ENCODE results near the gene PDXP. TPM values are rescaled to one million over a fixed set of nuclear protein-coding genes. Genes with fewer than 3 reads are reported as not detected.
"Not testable (repeated sequence)": the region's sequence is repeated elsewhere in the genome, so short reads cannot be mapped to it uniquely, and the experiment has no call there.

Gene PDXP, protein sequence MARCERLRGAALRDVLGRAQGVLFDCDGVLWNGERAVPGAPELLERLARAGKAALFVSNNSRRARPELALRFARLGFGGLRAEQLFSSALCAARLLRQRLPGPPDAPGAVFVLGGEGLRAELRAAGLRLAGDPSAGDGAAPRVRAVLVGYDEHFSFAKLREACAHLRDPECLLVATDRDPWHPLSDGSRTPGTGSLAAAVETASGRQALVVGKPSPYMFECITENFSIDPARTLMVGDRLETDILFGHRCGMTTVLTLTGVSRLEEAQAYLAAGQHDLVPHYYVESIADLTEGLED
- total RNA-seq (2014; rRNA removed): 38.7 and 45.1 TPM in 2 replicates
- polyA plus RNA-seq (2012): 20.9 TPM

DNA sequence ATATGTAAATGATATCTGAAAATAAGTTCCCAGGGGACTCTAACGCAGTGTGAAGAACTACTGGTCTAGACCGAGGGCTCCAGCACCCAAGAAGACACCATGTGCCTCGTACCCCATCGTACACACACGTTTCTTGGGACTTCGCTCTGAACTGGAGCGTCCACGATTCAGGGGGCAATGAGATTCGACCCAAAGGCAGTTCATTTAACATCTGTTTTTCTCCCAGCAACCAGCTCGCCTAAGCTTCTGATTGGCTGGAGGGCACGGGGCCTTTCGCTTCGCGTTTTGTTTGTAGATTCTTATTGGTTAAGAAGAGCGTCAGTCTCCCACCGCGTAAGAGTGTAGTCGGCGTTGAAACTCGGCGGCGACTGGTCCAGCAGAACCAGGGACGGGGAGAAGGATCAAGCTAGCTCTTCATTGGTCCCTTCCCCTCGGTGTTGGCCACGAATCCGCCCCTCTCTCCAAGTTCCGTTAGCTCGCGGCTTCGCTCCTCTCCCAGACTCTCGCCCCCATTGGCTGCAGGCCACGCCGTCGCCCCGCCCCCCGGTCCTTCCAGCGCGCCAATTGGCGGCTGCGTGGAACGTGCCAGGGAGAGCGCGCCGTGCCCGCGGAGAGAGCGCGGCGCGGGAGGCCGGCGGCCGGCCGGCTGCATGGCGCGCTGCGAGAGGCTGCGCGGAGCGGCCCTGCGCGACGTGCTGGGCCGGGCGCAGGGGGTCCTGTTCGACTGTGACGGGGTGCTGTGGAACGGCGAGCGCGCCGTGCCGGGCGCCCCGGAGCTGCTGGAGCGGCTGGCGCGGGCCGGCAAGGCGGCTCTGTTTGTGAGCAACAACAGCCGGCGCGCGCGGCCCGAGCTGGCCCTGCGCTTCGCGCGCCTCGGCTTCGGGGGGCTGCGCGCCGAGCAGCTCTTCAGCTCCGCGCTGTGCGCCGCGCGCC lies at the start of gene PDXP:
PDXP (plus strand) TSS at position 591 of the 933 bp plus-strand sequence; CDS start at position 651, 60 bp downstream.
- DNase-seq (ENCODE audit: low read depth): peak; percentile 100

DNA sequence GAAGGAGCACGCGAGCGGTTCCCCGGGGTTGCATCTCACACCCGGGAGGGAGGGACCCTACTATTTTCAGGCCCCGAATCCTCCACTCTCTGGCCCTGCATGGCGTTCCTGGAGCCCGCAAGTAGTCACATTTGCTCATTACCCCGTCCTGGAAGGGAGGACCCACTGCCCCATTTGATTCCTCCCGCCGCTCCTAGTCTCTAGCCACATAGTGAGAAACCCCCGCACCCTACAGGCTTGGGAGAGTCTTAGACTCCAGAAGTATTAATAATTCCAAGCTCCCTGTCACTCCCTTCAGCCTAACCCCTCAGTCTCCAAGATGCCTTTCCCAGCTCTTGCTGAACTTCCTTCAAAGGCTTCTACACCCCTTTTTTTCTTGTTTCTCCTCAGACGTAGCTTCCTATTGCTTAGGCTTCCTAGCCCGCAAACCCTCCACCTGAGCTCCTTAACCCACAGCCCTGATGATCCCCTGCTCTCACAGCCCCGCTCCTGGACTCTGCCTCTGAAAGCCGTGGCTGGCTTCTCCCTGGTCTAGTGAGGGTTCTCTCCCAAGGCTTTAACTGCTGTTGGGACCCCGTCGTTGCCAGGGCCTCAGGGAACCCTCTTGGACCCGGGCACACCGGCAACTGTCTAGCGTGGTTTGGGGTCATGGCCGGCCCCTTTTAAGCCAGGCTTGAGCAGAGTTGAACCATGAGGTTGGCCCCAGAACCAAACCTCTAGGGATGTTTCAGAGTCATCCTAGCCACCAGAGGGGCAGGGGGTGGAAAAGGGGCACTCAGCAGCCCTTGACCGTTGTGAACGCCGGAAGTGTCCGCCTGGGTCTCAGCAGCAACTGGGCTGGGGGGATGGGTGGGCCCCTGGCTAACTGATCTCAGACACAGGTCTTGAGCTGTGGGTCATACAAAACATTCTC lies 49.0 kb upstream of the PDXP start:
- peak; percentile 30 for DNase-seq (ENCODE audit: low read depth)

DNA sequence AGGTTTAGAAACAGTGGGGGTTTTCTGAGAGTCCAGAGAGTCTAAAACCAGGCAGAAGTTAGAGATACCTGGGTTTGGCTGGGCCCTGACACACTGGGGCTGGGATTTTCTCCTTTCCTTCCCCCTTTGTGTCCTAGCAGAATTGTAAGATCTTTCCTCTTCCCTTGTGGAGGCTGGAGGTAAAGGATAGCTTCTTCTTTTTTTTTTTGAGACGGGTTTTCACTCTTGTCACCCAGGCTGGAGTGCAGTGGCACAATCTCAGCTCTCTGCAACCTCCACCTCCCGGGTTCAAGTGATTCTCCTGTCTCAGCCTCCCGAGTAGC lies 48.4 kb upstream of the PDXP start:
- DNase-seq (ENCODE audit: low read depth): not testable (repeated sequence)

DNA sequence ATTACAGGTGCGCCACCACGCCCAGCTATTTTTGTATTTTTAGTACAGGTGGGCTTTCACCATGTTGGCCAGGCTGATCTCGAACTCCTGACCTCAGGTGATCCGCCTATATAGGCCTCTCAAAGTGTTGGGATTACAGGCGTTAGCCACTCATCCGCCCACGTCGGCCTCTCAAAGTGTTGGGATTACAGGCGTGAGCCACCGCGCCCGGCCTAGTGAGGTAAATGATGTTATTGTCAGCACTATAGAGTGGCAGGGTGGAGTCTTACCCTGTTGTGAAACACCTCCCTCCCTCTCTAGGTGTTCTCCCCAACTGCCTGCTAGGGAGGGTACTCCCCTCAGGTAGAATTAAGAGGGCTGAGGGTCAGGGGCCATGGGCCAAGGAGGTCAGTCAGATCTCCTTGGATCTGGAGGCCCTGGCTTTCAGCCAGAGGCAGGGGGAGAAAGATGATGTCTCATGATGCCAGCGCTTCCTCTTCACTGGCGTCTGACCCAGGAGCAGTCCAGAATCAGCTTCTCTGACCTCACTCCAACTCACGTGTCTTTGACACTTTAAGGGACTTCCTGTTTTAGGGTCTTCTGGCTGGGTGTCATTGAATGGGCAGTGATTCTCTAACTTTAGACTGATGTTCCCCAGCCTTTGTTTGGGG lies 47.9 kb upstream of the PDXP start:
- no peak for DNase-seq (ENCODE audit: low read depth)

DNA sequence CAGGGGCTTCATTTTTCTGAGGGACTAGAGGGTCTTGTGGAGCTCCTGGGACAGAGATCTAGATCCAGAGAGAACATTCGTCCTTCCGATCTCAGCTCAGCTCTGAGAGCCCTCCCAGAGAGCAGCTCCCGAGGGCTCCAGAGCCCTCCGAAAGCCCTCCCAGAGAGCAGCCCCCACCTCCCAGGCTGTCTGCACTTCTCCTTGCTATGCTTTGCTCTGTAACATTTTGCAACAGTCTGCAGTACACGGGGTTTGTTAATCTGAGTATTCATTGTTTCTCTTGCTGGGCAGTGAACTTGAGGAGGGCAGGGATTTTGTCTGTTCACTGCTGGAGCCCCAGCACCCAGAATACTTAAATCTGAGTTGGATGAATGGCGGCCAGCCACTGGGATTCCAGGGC lies 47.3 kb upstream of the PDXP start:
- DNase-seq (ENCODE audit: low read depth): no peak

DNA sequence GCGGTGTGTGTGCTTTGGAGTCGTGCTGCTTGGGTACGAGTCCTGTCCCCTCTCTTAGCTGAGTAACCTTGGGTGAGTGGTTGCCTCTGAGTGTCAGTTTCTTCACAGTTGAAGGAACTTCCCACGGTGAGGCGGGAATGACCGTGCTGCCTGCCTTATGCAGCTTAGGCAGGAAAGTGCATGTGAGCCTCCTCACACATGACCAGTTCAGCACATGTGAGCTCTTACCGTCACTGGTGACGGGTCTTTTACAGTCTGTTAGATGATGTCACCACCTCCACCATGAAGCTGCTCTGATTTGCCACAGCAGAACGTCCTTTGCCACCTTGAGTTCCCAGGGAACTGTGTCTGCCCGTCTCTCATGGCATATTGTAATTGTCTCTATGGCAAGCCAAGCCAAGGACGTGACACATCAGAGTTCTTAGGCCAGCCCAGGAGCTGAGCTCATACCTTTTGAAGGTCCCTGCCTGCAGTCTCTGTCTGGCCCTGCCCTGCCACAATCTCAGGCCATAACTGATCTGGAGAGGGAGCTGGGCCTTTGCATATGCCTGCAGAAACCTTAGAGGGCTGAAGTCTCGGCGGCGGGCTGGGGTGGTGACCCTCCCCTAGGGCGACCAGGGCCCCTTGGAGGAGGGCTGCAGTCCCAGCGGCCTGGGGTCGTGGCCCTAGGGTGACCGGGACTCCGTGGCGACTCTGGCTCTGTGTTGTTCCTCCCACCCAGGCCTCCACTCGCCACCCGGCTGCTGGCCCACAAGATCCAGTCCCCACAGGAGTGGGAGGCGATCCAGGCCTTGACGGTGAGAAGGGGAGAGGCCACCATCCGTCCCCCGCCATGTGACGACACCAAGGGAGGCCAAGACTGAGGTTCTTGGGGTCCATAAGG lies 42.1 kb upstream of the PDXP start:
- DNase-seq (ENCODE audit: low read depth): no peak

DNA sequence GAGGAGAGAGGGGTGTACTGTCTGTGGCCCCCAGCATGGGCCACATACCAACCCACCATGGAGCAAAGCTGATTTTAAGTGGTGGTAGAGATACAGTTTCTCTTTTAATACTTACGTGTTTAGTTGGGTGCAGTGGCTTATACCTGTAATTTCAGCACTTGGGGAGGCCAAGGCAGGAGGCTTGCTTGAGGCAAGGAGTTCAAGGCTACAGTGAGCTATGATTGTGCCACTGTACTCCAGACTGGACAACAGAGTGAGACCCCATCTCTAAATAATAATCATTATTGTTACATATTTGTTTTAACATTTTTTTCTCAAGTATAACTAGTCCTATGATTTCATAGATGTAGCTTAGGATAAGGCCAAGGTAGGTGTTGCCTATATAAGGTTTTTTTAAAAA lies 41.1 kb upstream of the PDXP start:
- DNase-seq (ENCODE audit: low read depth): no peak

DNA sequence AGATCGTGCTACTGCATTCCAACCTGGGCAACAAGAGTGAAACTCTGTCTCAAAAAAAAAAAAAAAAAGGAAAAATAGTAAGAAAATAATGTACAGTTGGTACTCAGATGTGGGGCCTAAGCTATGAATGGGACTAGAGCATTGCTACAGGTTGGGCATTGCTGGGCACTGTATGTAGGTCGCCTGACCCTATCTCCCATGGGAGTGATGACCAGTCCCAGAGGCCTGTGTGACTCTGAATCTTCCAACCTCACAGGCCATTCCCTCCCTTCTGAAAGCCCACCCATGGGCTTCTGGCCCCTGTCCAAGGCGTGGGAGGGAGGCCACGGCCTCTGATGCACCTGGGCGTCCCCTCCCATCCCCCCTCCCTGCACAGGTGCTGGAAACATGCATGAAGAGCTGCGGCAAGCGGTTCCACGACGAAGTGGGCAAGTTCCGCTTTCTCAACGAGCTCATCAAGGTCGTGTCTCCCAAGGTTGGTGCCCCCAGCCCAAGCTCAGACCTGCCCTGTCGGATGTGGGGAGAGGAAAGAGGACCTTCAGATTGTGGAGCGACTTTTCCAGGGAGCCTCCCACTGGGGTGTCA lies 40.4 kb upstream of the PDXP start:
- no peak for DNase-seq (ENCODE audit: low read depth)

DNA sequence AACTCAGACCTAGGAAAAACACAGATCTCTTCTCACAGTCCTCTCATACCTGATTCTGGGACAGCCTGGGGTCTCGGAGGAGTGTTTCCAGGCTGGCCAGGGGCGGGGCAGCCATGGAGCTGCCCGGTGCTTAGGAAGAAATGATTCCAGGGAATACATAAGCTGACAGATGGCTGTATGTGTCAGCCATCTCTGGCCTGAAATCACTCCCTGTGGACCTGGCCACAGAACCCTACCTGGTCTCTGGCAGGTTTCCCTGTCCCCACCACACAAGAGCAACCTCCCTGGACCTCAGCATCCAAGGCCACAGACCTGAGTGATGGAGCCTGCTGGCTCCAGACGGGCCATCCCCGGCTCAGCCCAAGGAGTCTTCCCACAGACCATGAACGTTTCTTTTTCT lies 39.8 kb upstream of the PDXP start:
- DNase-seq (ENCODE audit: low read depth): no peak

DNA sequence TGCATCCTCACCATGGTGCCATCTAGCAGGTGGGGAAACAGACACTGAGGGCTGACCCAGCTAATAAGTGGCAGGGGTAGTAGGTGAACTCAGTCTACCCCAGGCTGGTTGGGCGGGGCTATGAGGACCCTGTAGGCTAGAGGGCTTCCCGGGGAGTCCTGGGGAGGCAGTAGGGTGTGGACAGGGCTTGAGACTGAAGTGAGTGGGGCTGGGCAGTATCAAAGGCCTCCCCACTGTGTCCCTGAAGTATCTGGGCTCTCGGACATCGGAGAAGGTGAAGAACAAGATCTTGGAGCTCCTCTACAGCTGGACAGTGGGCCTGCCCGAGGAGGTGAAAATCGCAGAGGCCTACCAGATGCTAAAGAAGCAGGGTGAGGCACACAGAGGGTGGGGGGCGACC lies 38.5 kb upstream of the PDXP start:
- DNase-seq (ENCODE audit: low read depth): no peak

DNA sequence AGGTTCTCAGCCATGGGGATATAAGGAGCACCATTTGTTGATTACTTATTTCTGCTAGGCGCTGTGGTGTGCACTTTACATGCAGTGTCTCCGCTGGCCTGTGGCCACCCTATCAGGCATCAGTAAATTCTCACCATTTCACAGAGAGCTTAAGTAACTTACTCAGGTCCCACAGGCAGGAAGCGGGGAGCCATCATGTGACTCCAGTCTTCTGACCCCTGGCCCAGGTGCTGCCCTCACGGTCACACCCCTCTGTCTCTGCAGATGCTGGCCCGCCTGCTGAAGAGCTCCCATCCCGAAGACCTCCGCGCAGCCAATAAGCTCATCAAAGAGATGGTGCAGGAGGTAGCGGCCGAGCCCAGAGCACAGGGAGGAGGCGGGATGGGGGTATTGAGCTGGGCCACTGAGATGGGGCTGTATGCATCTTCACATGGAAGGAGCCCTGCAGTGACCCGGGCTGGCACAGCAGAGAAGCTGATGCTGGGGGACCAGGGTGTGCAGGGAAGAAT lies 37.1 kb upstream of the PDXP start:
- no peak for DNase-seq (ENCODE audit: low read depth)

DNA sequence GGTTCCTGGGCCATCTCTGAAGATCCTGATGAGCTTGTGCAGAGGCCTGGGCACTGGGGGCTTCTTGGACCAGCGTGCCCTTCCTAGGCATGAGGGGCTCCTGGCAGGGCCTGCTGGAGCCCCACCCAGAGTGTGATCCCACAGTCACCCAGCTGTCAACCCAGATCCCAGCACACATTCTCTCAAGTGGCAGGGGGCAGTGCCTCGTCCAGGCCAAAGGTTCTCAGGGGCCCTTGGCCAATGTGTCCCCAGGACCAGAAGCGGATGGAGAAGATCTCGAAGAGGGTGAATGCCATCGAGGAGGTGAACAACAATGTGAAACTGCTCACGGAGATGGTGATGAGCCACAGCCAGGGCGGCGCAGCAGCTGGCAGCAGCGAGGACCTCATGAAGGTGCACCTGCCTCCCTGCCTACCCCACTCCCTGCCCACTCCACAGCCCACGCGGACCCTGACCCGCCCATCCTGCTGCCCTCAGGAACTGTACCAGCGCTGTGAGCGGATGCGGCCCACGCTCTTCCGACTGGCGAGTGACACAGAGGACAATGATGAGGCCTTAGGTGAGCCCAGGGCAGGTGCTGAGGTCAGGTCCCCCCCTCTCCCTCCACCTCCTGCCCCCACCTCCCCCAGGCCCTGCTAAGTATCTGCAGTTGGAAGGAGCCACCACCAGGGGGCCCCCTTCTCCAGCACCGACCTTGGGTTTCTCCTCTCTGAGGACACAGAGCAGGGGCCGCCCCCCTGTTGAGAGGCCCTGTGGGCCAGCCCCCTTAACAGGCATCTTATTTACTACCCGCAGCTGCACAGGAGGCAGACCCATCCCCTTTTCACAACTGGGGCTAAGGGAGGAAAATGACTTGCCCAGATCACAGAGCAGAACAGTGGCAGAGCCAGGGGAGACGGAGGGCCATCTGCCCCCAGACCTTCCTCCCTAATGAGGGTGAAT lies 35.2 kb upstream of the PDXP start:
- DNase-seq (ENCODE audit: low read depth): peak; percentile 39

DNA sequence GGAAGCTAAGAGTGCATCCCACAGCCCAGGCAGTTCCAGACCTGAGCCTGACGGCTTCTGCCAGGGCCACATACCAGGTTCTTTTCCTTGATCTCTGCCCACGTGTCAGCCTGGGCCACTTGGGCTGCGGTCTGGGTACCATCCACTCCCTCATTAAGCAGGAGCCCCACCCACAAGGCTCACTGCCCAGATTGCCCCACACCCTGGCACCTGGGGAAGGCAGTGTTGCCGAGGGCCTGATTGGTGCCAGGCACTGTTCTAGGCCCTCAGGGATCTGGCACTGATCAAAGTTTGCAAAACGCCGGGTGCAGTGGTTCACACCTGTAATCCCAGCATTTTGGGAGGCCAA lies 34.5 kb upstream of the PDXP start:
- DNase-seq (ENCODE audit: low read depth): no peak

DNA sequence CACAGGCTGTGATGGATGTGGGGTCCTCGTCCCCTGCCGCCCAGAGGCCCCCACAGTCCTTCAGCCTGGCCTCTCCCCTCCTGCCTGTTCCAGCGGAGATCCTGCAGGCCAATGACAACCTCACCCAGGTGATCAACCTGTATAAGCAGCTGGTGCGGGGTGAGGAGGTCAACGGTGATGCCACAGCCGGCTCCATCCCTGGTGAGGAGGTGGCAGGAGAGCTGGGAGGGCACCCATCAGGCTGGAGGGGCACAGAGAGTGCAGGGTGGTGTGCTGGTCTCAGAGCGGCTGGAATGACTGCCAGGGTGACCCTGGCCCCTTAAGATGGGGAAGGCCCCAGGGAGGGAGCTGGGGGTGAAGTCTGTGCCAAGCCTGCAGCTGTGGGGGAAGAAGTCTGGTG lies 33.6 kb upstream of the PDXP start:
- DNase-seq (ENCODE audit: low read depth): no peak

DNA sequence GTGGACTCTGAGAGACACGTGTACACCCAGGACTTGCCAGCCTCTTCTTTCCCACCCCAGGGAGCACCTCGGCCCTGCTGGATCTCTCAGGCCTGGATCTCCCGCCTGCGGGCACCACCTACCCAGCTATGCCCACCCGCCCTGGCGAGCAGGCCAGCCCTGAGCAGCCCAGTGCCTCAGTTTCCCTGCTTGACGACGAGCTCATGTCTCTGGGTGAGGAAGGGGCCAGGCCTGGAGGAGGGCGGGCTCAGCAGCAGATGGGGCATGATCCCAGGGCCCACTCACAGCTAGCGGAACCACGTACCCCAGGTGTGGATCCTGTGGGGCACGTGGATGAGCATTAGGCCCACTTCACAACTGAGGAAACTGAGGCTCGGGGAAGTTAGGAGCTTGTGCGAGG lies 32.8 kb upstream of the PDXP start:
- DNase-seq (ENCODE audit: low read depth): no peak

DNA sequence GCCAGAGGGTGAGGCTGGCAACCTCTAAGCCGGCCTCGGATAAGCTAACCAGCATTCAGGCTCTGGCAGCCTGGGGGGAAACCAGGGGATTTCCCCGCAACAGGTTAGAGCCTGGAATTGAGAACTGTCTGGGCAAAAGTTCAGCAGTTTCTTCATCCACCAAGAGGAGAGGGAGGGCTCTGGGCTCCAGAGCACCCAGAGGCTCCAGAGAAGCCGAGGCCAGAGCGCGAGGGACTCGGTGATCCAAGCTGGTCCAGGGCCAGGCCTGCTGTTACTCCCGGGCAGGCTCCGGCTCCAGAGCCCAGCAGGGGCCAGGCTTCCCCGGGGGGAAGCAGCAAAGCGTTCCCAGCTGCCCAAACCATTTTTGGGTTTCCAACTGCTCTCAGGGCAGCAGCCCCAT lies 32.4 kb upstream of the PDXP start:
- DNase-seq (ENCODE audit: low read depth): no peak

DNA sequence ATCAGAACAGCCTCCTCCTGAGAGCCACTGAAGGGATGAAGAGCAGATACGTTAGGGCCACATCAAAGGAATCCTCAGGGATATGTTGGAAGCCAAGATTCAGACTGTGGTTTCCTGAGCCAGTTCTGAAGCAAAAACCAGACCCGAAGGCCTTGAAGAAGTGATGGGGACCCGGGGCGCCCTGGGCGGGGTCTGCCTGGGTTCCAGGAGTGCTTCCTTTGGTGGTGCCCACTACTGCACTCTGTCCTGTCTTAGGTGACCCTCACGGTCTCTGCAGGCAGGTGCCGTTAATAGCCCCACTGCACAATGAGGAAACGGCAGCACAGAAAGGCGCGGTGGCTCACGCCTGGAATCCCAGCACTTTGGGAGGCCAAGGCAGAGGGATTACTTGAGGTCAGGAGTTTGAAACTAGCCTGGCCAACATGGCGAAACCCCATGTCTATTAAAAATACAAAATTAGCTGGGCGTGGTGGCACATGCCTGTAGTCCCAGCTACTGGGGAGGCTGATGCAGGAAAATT lies 31.9 kb upstream of the PDXP start:
- no peak for DNase-seq (ENCODE audit: low read depth)

DNA sequence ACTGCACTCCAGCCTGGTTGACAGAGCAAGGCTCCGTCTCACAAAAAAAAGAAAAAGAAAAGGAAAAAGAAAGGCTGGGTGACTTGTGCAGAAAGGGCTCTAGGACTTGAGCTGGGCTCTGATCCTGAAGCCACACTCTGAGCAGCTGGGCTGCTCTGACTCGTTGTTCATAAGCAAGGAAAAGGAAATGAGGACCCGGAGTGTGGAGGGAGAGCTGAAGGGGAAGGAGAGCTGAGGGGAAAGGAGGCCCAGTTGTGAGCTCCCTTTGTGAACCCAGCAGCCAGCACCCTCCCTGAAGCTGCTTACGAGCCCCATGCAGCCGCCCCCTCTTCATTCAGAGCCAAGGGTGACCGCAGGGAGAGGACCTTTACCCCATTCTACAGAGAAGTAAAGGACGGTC lies 31.4 kb upstream of the PDXP start:
- DNase-seq (ENCODE audit: low read depth): no peak

DNA sequence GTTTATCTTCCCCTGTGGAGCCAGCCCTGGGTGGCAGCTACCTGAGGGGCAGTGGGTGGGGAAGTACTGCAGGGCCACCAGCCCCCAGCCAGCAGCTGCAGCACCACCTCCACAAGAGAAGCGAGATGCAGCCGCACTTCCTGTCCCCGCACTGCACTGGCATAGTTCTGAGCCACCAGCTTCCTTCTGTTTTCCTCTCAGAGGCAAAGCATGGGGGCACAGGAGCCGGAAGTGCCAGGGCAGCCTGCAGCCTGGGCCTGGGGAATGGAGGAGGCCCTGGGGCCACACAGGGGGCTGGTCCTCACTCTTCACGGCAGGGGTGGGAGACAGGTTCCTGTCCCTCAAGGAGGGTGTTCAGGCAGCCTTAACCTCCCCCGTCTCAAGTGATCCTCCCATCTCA lies 31.0 kb upstream of the PDXP start:
- no peak for DNase-seq (ENCODE audit: low read depth)

Measured in LHCN-M2 (cell line).